Measurements from ENCODE around the gene SOS2.

The SOS2 gene

DNA sequence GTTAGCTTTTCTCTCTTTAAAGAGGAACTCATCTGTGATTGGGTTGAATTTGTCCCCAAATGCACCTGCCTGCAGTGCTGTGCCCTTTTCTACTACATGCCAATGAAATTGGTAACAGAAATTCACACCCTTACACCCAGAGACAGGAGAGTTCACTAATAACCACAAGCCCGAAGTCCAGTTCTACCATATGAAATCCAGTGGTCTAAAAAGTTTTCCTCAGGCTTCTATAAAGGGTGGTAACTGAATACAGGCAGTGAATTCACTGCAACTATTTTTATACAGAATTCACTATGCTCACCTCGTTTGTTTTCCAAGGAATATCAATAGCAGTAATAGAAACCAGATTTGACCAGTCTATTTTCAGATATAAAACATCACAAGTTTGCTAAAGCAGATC, 31.5 kb upstream of the SOS2 start:
- TF ChIP-seq RARB (CRISPR knock-in tag; IDR thresholded peaks at IDR 0.05) (no peak), CSDC2 (CRISPR knock-in tag; IDR thresholded peaks at IDR 0.05) (no peak), BACH2 (CRISPR knock-in tag; IDR thresholded peaks at IDR 0.05; ENCODE audit: borderline replicate concordance) (no peak), OSR1 (CRISPR knock-in tag; IDR thresholded peaks at IDR 0.05) (no peak), ZFP30 (CRISPR knock-in tag; IDR thresholded peaks at IDR 0.05) (no peak), ZC3H10 (CRISPR knock-in tag; IDR thresholded peaks at IDR 0.05) (no peak), GLIS3 (CRISPR knock-in tag; IDR thresholded peaks at IDR 0.05) (no peak), TOX (CRISPR knock-in tag; IDR thresholded peaks at IDR 0.05; ENCODE audit: borderline replicate concordance) (no peak), ZNF8 (CRISPR knock-in tag; IDR thresholded peaks at IDR 0.05) (no peak)
- TF ChIP-seq, protein P1, sequence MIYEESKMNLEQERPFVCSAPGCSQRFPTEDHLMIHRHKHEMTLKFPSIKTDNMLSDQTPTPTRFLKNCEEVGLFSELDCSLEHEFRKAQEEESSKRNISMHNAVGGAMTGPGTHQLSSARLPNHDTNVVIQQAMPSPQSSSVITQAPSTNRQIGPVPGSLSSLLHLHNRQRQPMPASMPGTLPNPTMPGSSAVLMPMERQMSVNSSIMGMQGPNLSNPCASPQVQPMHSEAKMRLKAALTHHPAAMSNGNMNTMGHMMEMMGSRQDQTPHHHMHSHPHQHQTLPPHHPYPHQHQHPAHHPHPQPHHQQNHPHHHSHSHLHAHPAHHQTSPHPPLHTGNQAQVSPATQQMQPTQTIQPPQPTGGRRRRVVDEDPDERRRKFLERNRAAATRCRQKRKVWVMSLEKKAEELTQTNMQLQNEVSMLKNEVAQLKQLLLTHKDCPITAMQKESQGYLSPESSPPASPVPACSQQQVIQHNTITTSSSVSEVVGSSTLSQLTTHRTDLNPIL (CRISPR knock-in tag; IDR thresholded peaks at IDR 0.05; ENCODE audit: low read depth), result no peak
- ATAC-seq, result no peak

DNA sequence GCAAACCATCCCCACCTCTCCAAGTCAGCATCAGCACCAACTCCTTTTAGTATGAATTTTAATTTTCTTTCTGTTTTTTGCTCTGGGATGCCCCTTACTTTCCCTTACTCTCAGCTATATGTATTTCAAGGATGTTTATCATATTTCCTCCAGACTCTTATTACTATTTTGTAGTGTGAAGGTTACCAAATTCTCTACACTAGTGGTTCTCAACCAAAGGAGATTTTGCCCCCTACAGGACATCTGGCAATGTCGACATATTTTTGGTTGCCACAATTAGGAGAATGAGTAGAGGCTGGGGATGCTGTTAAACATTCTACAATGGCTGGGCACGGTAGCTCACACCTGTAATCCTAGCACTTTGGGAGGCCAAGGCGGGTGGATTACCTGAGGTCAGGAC, 29.1 kb upstream of the SOS2 start:
- TF ChIP-seq RARB (CRISPR knock-in tag; IDR thresholded peaks at IDR 0.05) (no peak), ZNF8 (CRISPR knock-in tag; IDR thresholded peaks at IDR 0.05) (no peak), ZC3H10 (CRISPR knock-in tag; IDR thresholded peaks at IDR 0.05) (no peak), ZFP30 (CRISPR knock-in tag; IDR thresholded peaks at IDR 0.05) (no peak), PPARA (CRISPR knock-in tag; IDR thresholded peaks at IDR 0.05; ENCODE audit: borderline replicate concordance) (no peak), ARNTL (CRISPR knock-in tag; IDR thresholded peaks at IDR 0.05; ENCODE audit: borderline replicate concordance, low read depth) (no peak)
- TF ChIP-seq, protein P2, sequence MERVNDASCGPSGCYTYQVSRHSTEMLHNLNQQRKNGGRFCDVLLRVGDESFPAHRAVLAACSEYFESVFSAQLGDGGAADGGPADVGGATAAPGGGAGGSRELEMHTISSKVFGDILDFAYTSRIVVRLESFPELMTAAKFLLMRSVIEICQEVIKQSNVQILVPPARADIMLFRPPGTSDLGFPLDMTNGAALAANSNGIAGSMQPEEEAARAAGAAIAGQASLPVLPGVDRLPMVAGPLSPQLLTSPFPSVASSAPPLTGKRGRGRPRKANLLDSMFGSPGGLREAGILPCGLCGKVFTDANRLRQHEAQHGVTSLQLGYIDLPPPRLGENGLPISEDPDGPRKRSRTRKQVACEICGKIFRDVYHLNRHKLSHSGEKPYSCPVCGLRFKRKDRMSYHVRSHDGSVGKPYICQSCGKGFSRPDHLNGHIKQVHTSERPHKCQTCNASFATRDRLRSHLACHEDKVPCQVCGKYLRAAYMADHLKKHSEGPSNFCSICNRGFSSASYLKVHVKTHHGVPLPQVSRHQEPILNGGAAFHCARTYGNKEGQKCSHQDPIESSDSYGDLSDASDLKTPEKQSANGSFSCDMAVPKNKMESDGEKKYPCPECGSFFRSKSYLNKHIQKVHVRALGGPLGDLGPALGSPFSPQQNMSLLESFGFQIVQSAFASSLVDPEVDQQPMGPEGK (CRISPR knock-in tag; IDR thresholded peaks at IDR 0.05; ENCODE audit: borderline replicate concordance), result no peak
- TF ChIP-seq, protein P3, sequence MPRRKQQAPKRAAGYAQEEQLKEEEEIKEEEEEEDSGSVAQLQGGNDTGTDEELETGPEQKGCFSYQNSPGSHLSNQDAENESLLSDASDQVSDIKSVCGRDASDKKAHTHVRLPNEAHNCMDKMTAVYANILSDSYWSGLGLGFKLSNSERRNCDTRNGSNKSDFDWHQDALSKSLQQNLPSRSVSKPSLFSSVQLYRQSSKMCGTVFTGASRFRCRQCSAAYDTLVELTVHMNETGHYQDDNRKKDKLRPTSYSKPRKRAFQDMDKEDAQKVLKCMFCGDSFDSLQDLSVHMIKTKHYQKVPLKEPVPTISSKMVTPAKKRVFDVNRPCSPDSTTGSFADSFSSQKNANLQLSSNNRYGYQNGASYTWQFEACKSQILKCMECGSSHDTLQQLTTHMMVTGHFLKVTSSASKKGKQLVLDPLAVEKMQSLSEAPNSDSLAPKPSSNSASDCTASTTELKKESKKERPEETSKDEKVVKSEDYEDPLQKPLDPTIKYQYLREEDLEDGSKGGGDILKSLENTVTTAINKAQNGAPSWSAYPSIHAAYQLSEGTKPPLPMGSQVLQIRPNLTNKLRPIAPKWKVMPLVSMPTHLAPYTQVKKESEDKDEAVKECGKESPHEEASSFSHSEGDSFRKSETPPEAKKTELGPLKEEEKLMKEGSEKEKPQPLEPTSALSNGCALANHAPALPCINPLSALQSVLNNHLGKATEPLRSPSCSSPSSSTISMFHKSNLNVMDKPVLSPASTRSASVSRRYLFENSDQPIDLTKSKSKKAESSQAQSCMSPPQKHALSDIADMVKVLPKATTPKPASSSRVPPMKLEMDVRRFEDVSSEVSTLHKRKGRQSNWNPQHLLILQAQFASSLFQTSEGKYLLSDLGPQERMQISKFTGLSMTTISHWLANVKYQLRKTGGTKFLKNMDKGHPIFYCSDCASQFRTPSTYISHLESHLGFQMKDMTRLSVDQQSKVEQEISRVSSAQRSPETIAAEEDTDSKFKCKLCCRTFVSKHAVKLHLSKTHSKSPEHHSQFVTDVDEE (CRISPR knock-in tag; IDR thresholded peaks at IDR 0.05), result no peak
- TF ChIP-seq, protein P4, sequence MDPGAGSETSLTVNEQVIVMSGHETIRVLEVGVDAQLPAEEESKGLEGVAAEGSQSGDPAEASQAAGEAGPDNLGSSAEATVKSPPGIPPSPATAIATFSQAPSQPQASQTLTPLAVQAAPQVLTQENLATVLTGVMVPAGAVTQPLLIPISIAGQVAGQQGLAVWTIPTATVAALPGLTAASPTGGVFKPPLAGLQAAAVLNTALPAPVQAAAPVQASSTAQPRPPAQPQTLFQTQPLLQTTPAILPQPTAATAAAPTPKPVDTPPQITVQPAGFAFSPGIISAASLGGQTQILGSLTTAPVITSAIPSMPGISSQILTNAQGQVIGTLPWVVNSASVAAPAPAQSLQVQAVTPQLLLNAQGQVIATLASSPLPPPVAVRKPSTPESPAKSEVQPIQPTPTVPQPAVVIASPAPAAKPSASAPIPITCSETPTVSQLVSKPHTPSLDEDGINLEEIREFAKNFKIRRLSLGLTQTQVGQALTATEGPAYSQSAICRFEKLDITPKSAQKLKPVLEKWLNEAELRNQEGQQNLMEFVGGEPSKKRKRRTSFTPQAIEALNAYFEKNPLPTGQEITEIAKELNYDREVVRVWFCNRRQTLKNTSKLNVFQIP (CRISPR knock-in tag; IDR thresholded peaks at IDR 0.05; ENCODE audit: borderline replicate concordance, low read depth), result no peak
- TF ChIP-seq, protein P1 (CRISPR knock-in tag; IDR thresholded peaks at IDR 0.05; ENCODE audit: low read depth), result no peak
- ATAC-seq, result peak; percentile 89

DNA sequence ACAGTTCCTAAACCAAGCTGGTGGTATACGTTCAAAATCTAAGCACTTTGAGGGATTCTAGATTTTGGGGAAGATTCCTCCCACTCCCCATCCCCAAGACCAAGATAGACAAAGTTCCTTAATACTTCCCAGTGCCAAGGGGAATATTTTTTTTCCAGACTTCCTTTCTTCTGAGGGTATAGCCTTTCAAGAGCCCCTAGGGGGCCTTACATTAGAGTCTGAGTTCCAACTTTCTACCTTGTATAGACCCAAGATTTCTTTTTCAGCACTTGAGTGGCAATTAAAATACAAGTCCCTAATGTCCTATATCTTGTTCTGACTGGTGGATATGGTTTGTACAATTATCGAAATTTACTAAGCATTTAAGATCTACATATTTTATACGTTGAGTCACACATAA, 28.7 kb upstream of the SOS2 start:
- ATAC-seq, result no peak
- TF ChIP-seq GLIS3 (CRISPR knock-in tag; IDR thresholded peaks at IDR 0.05), result no peak
- TF ChIP-seq ZNF70 (CRISPR knock-in tag; IDR thresholded peaks at IDR 0.05), result no peak
- TF ChIP-seq ZNF565 (CRISPR knock-in tag; conservative IDR thresholded peaks at IDR 0.05; ENCODE audit: low read depth), result no peak
- TF ChIP-seq, protein P2 (CRISPR knock-in tag; IDR thresholded peaks at IDR 0.05; ENCODE audit: borderline replicate concordance), result no peak
- no peak for TF ChIP-seq ZNF8 (CRISPR knock-in tag; IDR thresholded peaks at IDR 0.05)
- no peak for TF ChIP-seq BACH2 (CRISPR knock-in tag; IDR thresholded peaks at IDR 0.05; ENCODE audit: borderline replicate concordance)
- no peak for TF ChIP-seq ESRRG (CRISPR knock-in tag; IDR thresholded peaks at IDR 0.05)
- TF ChIP-seq CSDC2 (CRISPR knock-in tag; IDR thresholded peaks at IDR 0.05), result no peak
- no peak for TF ChIP-seq TCF4 (CRISPR knock-in tag; IDR thresholded peaks at IDR 0.05; ENCODE audit: borderline replicate concordance)
- TF ChIP-seq, protein P1 (CRISPR knock-in tag; IDR thresholded peaks at IDR 0.05; ENCODE audit: low read depth), result no peak
- TF ChIP-seq, protein P3 (CRISPR knock-in tag; IDR thresholded peaks at IDR 0.05), result no peak
- TF ChIP-seq, protein P4 (CRISPR knock-in tag; IDR thresholded peaks at IDR 0.05; ENCODE audit: borderline replicate concordance, low read depth), result no peak
